Natural killer cell (primary cell): ENCODE data around the gene NUCKS1. TPM values are rescaled to one million over a fixed set of nuclear protein-coding genes. Genes with fewer than 3 reads are reported as not detected.

Experiments
- ATAC-seq, 3 donors: fragments of 150-1000 bp in 2 of 3; fragments of 200-7000 bp in 1 of 3; cut with Tn5 transposase; 1 replicate in 1 of 3; 2 replicates in 2 of 3; pipeline ENCODE4 v1.10.0; 2021; ENCODE audit warnings: mild to moderate bottlenecking in 2 of 3, moderate library complexity in 2 of 3
- DNase-seq, 2 donors: peaks; one replicate each; pipeline versions ENCODE4 v3.0.0 to v3.0.0-alpha.2; 2013 to 2021; ENCODE audit warnings: mixed read lengths in 1 of 2
- H3K27ac ChIP-seq: one replicate; pipeline ENCODE4 v1.5.1; 2013; ENCODE audit warnings: mild to moderate bottlenecking, low read length
- H3K27me3 ChIP-seq: one replicate; pipeline ENCODE4 v1.6.1; 2013; ENCODE audit warnings: low read length; ENCODE audit not compliant: control insufficient read depth, insufficient read depth
- H3K36me3 ChIP-seq: one replicate; pipeline ENCODE4 v1.6.1; 2013; ENCODE audit warnings: low read length; ENCODE audit not compliant: control insufficient read depth, insufficient read depth
- H3K4me1 ChIP-seq: one replicate; pipeline ENCODE4 v1.6.1; 2013; ENCODE audit warnings: low read length; ENCODE audit not compliant: control insufficient read depth, insufficient read depth
- H3K4me3 ChIP-seq: one replicate; pipeline ENCODE4 v1.5.1; 2013; ENCODE audit warnings: low read length
- H3K9me3 ChIP-seq: one replicate; pipeline ENCODE4 v1.6.1; 2013; ENCODE audit warnings: low read length; ENCODE audit not compliant: control insufficient read depth, insufficient read depth
- H3K27ac Mint-ChIP-seq, 2 donors: one replicate each; pipeline ENCODE4 v1.8.0; 2022; ENCODE audit warnings: mild to moderate bottlenecking in 2 of 2, mixed read lengths in 2 of 2, moderate library complexity in 1 of 2
- H3K27me3 Mint-ChIP-seq, 2 donors: one replicate each; pipeline ENCODE4 v1.8.0; 2022; ENCODE audit warnings: low read depth in 2 of 2, mixed read lengths in 2 of 2
- H3K36me3 Mint-ChIP-seq: one replicate; pipeline ENCODE4 v1.8.0; 2022; ENCODE audit warnings: mixed read lengths
- H3K4me1 Mint-ChIP-seq, 2 donors: one replicate each; pipeline ENCODE4 v1.8.0; 2022; ENCODE audit warnings: mixed read lengths in 2 of 2
- H3K4me3 Mint-ChIP-seq: one replicate; pipeline ENCODE4 v1.8.0; 2022; ENCODE audit warnings: mild to moderate bottlenecking, moderate library complexity, mixed read lengths
- H3K9me3 Mint-ChIP-seq, 2 donors: one replicate each; pipeline ENCODE4 v1.8.0; 2022; ENCODE audit warnings: mixed read lengths in 2 of 2
- WGBS: methylation state at CpG from one replicate; pipeline ENCODE4 v1.1.7; 2013; ENCODE audit warnings: missing lambda C conversion rate; ENCODE audit not compliant: insufficient coverage; 5-methylcytosine and 5-hydroxymethylcytosine counted together
- intact Hi-C: fragments of 100-400 bp; cut with micrococcal nuclease; formaldehyde crosslinking; loops from one replicate; pipeline ENCODE4 v1.14.2; 2022
- total RNA-seq, 4 donors: library from RNA; stranded (reverse); fragments of 120-200 nt in 1 of 4; gene quantifications; one replicate each; pipeline versions ENCODE4 v1.2.3 to v1.2.4, GENCODE V29; 2013 to 2022
- TF ChIP-seq, protein P1 (sequence below): fragments of 200-600 bp; IDR thresholded peaks from one replicate; pipeline ENCODE4 v1.8.0; 2022; ENCODE audit warnings: antibody characterized with exemption

The NUCKS1 gene
- total RNA-seq, 3 donors from 2014 or later (not counting 1 experiment from before 2014, with no cell fraction given), result 89.2 to 113 (median 103) TPM

DNA sequence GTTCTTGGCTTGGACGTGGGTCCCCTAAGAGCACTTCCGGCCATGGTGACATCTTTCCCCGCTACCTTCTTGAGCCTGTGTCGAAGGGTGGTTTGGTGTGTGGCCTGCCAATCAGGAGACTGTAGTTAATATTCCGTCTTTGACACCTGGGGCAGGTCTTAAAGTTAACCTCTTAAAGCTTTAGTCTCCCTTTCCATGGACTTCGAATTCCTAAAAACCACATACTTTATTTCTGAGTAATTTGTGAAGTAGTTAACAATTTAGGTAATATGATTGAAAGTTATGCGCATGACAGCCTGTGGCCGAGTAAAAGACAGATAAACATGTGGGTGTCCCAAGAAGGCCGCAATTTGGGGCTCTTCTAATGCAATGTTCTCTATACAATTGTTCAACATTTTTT lies 35.5 kb upstream of the NUCKS1 start:
- Mint-ChIP-seq H3K27me3 (no peaks in the 10 kb centered on the region), H3K4me3 (no peak overlapping the region), H3K4me1 (peaks cover 0 to 5% of the 10 kb centered on the region in 2 donors), H3K9me3 (no peaks in the 10 kb centered on the region), H3K36me3 (peaks cover 11% of the 10 kb centered on the region), H3K27ac (no peak overlapping the region)
- TF ChIP-seq, protein P1, sequence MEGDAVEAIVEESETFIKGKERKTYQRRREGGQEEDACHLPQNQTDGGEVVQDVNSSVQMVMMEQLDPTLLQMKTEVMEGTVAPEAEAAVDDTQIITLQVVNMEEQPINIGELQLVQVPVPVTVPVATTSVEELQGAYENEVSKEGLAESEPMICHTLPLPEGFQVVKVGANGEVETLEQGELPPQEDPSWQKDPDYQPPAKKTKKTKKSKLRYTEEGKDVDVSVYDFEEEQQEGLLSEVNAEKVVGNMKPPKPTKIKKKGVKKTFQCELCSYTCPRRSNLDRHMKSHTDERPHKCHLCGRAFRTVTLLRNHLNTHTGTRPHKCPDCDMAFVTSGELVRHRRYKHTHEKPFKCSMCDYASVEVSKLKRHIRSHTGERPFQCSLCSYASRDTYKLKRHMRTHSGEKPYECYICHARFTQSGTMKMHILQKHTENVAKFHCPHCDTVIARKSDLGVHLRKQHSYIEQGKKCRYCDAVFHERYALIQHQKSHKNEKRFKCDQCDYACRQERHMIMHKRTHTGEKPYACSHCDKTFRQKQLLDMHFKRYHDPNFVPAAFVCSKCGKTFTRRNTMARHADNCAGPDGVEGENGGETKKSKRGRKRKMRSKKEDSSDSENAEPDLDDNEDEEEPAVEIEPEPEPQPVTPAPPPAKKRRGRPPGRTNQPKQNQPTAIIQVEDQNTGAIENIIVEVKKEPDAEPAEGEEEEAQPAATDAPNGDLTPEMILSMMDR, result no peak
- H3K36me3 ChIP-seq, result peaks cover 3% of the 10 kb centered on the region
- DNase-seq (no peak), ATAC-seq (no peak)
- H3K4me3 ChIP-seq, result no peak overlapping the region
- no peaks in the 10 kb centered on the region for H3K27me3 ChIP-seq
- H3K9me3 ChIP-seq, result no peaks in the 10 kb centered on the region
- no peak overlapping the region for H3K27ac ChIP-seq
- intact Hi-C loops, result no loop called here
- H3K4me1 ChIP-seq, result no peaks in the 10 kb centered on the region
- 94% methylated on average over 7 of the region's 9 CpGs for whole genome bisulfite sequencing

DNA sequence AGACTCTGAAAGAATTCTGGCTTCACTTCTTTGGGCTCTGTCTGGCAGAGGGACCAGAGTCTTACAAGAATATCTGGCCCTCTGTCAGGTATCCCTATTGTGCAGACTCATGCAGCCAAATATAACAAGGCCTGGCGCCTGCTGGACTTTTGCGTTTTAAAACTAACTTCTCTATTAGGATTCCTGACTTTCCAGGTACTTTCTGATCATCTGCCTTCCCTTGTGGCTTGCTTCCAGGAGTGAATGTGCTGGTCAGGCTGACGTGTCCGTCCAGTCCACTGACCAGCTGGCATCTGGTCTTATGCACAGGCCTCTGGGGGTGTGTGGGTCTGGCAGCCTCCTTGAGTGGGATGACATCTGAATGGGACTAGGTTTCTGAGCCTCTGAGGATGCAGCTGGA lies 33.9 kb upstream of the NUCKS1 start:
- intact Hi-C loops, result no loop called here
- no peaks in the 10 kb centered on the region for H3K9me3 Mint-ChIP-seq
- Histone ChIP-seq H3K4me1 (no peaks in the 10 kb centered on the region), H3K27me3 (no peaks in the 10 kb centered on the region), H3K36me3 (no peaks in the 10 kb centered on the region), H3K9me3 (no peaks in the 10 kb centered on the region), H3K27ac (no peak overlapping the region), H3K4me3 (no peak overlapping the region)
- 97% methylated on average over 4 of the region's 4 CpGs for WGBS
- H3K27ac Mint-ChIP-seq, result no peak overlapping the region
- H3K4me3 Mint-ChIP-seq, result no peak overlapping the region
- no peaks in the 10 kb centered on the region for H3K36me3 Mint-ChIP-seq
- TF ChIP-seq, protein P1, result no peak
- no peaks in the 10 kb centered on the region for H3K27me3 Mint-ChIP-seq
- ATAC-seq (no peak), DNase-seq (no peak)
- peaks cover 0 to 5% of the 10 kb centered on the region in 2 donors for H3K4me1 Mint-ChIP-seq

DNA sequence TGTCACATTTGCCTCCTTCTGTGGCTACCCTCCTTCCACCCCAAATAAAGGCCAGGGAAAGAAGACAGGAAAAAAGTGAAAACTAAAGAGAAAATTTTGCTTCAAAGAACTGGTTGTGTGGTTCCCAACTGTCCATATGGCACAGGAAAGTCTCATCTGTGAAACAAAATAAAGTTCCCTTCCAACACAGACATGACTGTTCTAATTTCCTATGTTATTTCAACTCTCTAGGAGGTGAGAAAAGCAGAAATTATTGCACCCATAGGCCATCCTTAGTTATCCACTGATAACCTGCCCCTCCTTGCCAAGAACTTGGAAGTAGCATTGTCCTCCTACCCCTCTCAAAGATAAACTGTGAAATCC lies 33.4 kb upstream of the NUCKS1 start:
- H3K4me1 Mint-ChIP-seq, result peaks cover 0 to 5% of the 10 kb centered on the region in 2 donors
- DNase-seq (no peak), ATAC-seq (no peak)
- H3K27ac Mint-ChIP-seq, result no peak overlapping the region
- no peaks in the 10 kb centered on the region for H3K27me3 Mint-ChIP-seq
- no peaks in the 10 kb centered on the region for H3K27me3 ChIP-seq
- H3K27ac ChIP-seq, result no peak overlapping the region
- H3K4me3 ChIP-seq, result no peak overlapping the region
- H3K36me3 ChIP-seq, result no peaks in the 10 kb centered on the region
- TF ChIP-seq, protein P1, result no peak
- H3K9me3 Mint-ChIP-seq, result no peaks in the 10 kb centered on the region
- no peaks in the 10 kb centered on the region for H3K9me3 ChIP-seq
- intact Hi-C loops, result no loop called here
- no peaks in the 10 kb centered on the region for H3K4me1 ChIP-seq
- no peaks in the 10 kb centered on the region for H3K36me3 Mint-ChIP-seq
- H3K4me3 Mint-ChIP-seq, result no peak overlapping the region

DNA sequence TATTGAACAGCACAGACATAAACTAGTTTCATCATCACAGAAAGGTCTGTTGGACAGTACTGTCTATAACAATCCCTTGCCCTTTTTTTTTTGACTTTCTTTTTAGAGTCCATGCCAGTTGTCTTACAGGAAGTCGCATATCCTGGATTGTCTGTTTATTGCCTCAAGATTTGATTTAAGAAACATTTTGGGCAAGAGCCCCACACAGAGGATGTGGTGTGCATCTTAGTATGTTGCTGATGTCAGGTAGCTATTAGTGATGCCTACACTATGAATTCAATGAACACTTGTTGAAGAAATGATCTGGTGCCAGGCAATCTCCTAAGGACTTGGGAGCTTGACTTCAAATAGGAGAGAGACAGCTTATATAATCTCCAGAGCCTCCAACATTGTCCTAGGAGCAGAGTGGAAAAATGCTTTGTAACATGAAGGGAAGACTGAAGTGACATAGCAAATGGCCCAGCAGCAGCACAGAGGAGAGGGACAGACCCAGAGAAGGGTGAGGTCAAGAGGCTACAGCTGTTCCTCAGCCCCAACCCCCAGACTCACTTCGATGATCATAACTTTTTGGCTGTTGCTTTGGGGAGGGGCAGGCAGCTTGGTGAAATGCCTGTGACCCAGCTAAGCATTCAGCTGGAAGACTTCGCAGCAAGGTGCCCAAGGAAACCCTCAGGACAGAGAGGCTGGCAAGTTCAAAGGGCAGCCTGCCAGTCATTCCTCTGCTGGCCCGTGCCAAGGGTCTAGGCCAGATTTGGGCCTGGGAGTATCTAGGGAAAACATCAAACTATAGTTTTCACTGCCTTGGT lies 32.8 kb upstream of the NUCKS1 start:
- no peaks in the 10 kb centered on the region for H3K27me3 Mint-ChIP-seq
- Histone ChIP-seq H3K4me1 (no peaks in the 10 kb centered on the region), H3K27me3 (no peaks in the 10 kb centered on the region), H3K27ac (no peak overlapping the region), H3K9me3 (no peaks in the 10 kb centered on the region), H3K4me3 (no peak overlapping the region), H3K36me3 (no peaks in the 10 kb centered on the region)
- TF ChIP-seq, protein P1, result no peak
- no peaks in the 10 kb centered on the region for H3K9me3 Mint-ChIP-seq
- intact Hi-C loops, result no loop called here
- no peak overlapping the region for H3K27ac Mint-ChIP-seq
- no peak overlapping the region for H3K4me3 Mint-ChIP-seq
- ATAC-seq (peak in 2 of 3 donors; percentile 30 to 38), DNase-seq (peak in 1 of 2 donors; percentile 43)
- H3K4me1 Mint-ChIP-seq, result peaks cover 0 to 10% of the 10 kb centered on the region in 2 donors
- 70% methylated on average over 4 of the region's 4 CpGs for WGBS
- no peaks in the 10 kb centered on the region for H3K36me3 Mint-ChIP-seq
